GM20431 (cell line): ENCODE results near the gene ZFHX3.
"Not testable (repeated sequence)": the region's sequence is repeated elsewhere in the genome, so short reads cannot be mapped to it uniquely, and the experiment has no call there.

ENCODE experiments used
- in situ Hi-C: fragments of 300-500 bp; cut with MseI, MboI; formaldehyde crosslinking; loops from one replicate; pipeline ENCODE4 v1.15.0; 2020; ENCODE audit warnings: low sequenced_read_pairs; ENCODE audit not compliant: unreplicated experiment

ZFHX3 gene

GRCh38 chr16:73047536-73048291 lies at the start of gene ZFHX3:
Gene ZFHX3 (minus strand): TSS chr16:73048128. CDS start chr16:72960145, 87,983 bp downstream.
- in situ Hi-C loops: no loop called here

GRCh38 chr16:73096510-73096909 lies 48.6 kb upstream of the ZFHX3 start:
- in situ Hi-C loops: no loop called here

- in situ Hi-C loops: no loop called here
These were observed 48.0 kb upstream of the ZFHX3 start for GRCh38 chr16:73095885-73096421.

GRCh38 chr16:73095142-73095820 lies 47.4 kb upstream of the ZFHX3 start:
- in situ Hi-C loops: no loop called here

- in situ Hi-C loops: no loop called here
These were observed 46.4 kb upstream of the ZFHX3 start for GRCh38 chr16:73094371-73094770.

GRCh38 chr16:73093146-73094144 lies 45.5 kb upstream of the ZFHX3 start:
- in situ Hi-C loops: no loop called here

GRCh38 chr16:73092236-73092781 lies 44.4 kb upstream of the ZFHX3 start:
- in situ Hi-C loops: no loop called here

GRCh38 chr16:73091174-73091573 lies 43.2 kb upstream of the ZFHX3 start:
- in situ Hi-C loops: no loop called here

GRCh38 chr16:73089420-73089819 lies 41.5 kb upstream of the ZFHX3 start:
- in situ Hi-C loops: no loop called here

GRCh38 chr16:73086108-73086507 lies 38.2 kb upstream of the ZFHX3 start:
- in situ Hi-C loops: no loop called here

- in situ Hi-C loops: no loop called here
These were observed 35.3 kb upstream of the ZFHX3 start for GRCh38 chr16:73083271-73083670.

GRCh38 chr16:73082634-73083051 lies 34.7 kb upstream of the ZFHX3 start:
- in situ Hi-C loops: not testable (repeated sequence)

GRCh38 chr16:73080931-73081330 lies 33.0 kb upstream of the ZFHX3 start:
- in situ Hi-C loops: no loop called here

GRCh38 chr16:73076324-73076810 lies 28.4 kb upstream of the ZFHX3 start:
- in situ Hi-C loops: no loop called here

GRCh38 chr16:73074382-73074781 lies 26.5 kb upstream of the ZFHX3 start:
- in situ Hi-C loops: no loop called here

- in situ Hi-C loops: not testable (repeated sequence)
These were observed 24.1 kb upstream of the ZFHX3 start for GRCh38 chr16:73072051-73072450.

GRCh38 chr16:73071131-73071940 lies 23.4 kb upstream of the ZFHX3 start:
- in situ Hi-C loops: no loop called here

- in situ Hi-C loops: no loop called here
These were observed 21.8 kb upstream of the ZFHX3 start for GRCh38 chr16:73069581-73070262.
